Measurements from ENCODE around the gene EHD2. TPM values are rescaled to one million over a fixed set of nuclear protein-coding genes. Genes with fewer than 3 reads are reported as not detected.

EHD2 gene
- total RNA-seq, 1 experiment from 2014 or later = 2.9 TPM

GRCh38 chr19:47756627-47756929 is 43.4 kb downstream of the EHD2 start:
- no peak for TF ChIP-seq CTCF (conservative IDR thresholded peaks at IDR 0.05; ENCODE audit: low read depth, low read length)
- Histone ChIP-seq H3K9me3 (ENCODE audit: low read depth, low read length, poor library complexity, severe bottlenecking) (no peaks in the 10 kb centered on the region), H3K27me3 (replicated peaks; ENCODE audit: insufficient read depth, low read depth, low read length, poor library complexity) (no peaks in the 10 kb centered on the region), H3K4me1 (ENCODE audit: insufficient read depth, low read length, poor library complexity, severe bottlenecking) (no peaks in the 10 kb centered on the region), H3K4me3 (ENCODE audit: low read depth, low read length, poor library complexity, severe bottlenecking) (no peak overlapping the region), H3K36me3 (ENCODE audit: insufficient read depth, low read length, poor library complexity, severe bottlenecking) (peaks cover 55% of the 10 kb centered on the region), H3K27ac (ENCODE audit: low read depth, low read length, poor library complexity, severe bottlenecking) (no peak overlapping the region)
- no TSS peak for BruUV-seq (replicated peaks)
- intact Hi-C loops (cut with micrococcal nuclease; ENCODE audit: unreplicated experiment) = no loop called here
- CTCF ChIA-PET = no interaction called here
- no peak for DNase-seq (ENCODE audit: low spot score)
- POLR2A ChIA-PET (ENCODE audit: low non-redundant PET) = interaction anchor here (0.6 kb wide), 1 partner anchor 601 kb away, joined by 23 read pairs; no protein-coding TSS in a partner anchor

- no TSS peak for BruUV-seq (replicated peaks)
- ChIA-PET CTCF (interaction anchor here (0.5 kb wide), 1 partner anchor 11 kb away, joined by 5 read pairs; no protein-coding TSS in a partner anchor), POLR2A (ENCODE audit: low non-redundant PET) (no interaction called here)
- no peak overlapping the region for H3K27ac ChIP-seq (ENCODE audit: low read depth, low read length, poor library complexity, severe bottlenecking)
- intact Hi-C loops (cut with micrococcal nuclease; ENCODE audit: unreplicated experiment) = no loop called here
- no peak for TF ChIP-seq CTCF (conservative IDR thresholded peaks at IDR 0.05; ENCODE audit: low read depth, low read length)
- no peak for TF ChIP-seq EZH2 (IDR thresholded peaks at IDR 0.05; ENCODE audit: borderline replicate concordance, low read depth, low read length, poor library complexity, severe bottlenecking)
- peaks cover 53% of the 10 kb centered on the region for H3K36me3 ChIP-seq (ENCODE audit: insufficient read depth, low read length, poor library complexity, severe bottlenecking)
- no peaks in the 10 kb centered on the region for H3K9me3 ChIP-seq (ENCODE audit: low read depth, low read length, poor library complexity, severe bottlenecking)
- DNase-seq (ENCODE audit: low spot score) = no peak
- H3K27me3 ChIP-seq (replicated peaks; ENCODE audit: insufficient read depth, low read depth, low read length, poor library complexity) = no peaks in the 10 kb centered on the region
- no peaks in the 10 kb centered on the region for H3K4me1 ChIP-seq (ENCODE audit: insufficient read depth, low read length, poor library complexity, severe bottlenecking)
- no peak overlapping the region for H3K4me3 ChIP-seq (ENCODE audit: low read depth, low read length, poor library complexity, severe bottlenecking)
Observed at GRCh38 chr19:47756953-47757608, 43.9 kb downstream of the EHD2 start.

GRCh38 chr19:47757617-47758442 is 44.6 kb downstream of the EHD2 start:
- Histone ChIP-seq H3K9me3 (ENCODE audit: low read depth, low read length, poor library complexity, severe bottlenecking) (no peaks in the 10 kb centered on the region), H3K4me1 (ENCODE audit: insufficient read depth, low read length, poor library complexity, severe bottlenecking) (no peaks in the 10 kb centered on the region), H3K4me3 (ENCODE audit: low read depth, low read length, poor library complexity, severe bottlenecking) (no peak overlapping the region), H3K27me3 (replicated peaks; ENCODE audit: insufficient read depth, low read depth, low read length, poor library complexity) (no peaks in the 10 kb centered on the region), H3K36me3 (ENCODE audit: insufficient read depth, low read length, poor library complexity, severe bottlenecking) (peaks cover 46% of the 10 kb centered on the region), H3K27ac (ENCODE audit: low read depth, low read length, poor library complexity, severe bottlenecking) (no peak overlapping the region)
- intact Hi-C loops (cut with micrococcal nuclease; ENCODE audit: unreplicated experiment) = no loop called here
- TF ChIP-seq EZH2 (IDR thresholded peaks at IDR 0.05; ENCODE audit: borderline replicate concordance, low read depth, low read length, poor library complexity, severe bottlenecking) (no peak), CTCF (conservative IDR thresholded peaks at IDR 0.05; ENCODE audit: low read depth, low read length) (no peak)
- POLR2A ChIA-PET (ENCODE audit: low non-redundant PET) = no interaction called here
- TSS peak; percentile 4 for BruUV-seq (replicated peaks)
- no peak for DNase-seq (ENCODE audit: low spot score)
- CTCF ChIA-PET = interaction anchor here (0.5 to 0.7 kb wide), 2 partner anchors 10 to 44 kb away, joined by 5 to 6 read pairs; partner anchors contain the start of gene EHD2

All from A673 (cell line).